ENCODE measurements around the gene MAP4K2. TPM values are rescaled to one million over a fixed set of nuclear protein-coding genes. Genes with fewer than 3 reads are reported as not detected.

MAP4K2 gene
- total RNA-seq, 4 donors from 2014 or later = 4.3 to 14.8 (median 6.2) TPM

GRCh38 chr11:64786308-64786707, 16.7 kb downstream of the MAP4K2 start:
- TF ChIP-seq CTCF (IDR thresholded peaks at IDR 0.05 in 4 of 5, conservative IDR thresholded peaks at IDR 0.05 in 1 of 5) = no peak
- TF ChIP-seq POLR2A (IDR thresholded peaks at IDR 0.05) = no peak
- H3K9me3 ChIP-seq = no peaks in the 10 kb centered on the region
- no peaks in the 10 kb centered on the region for H3K27me3 ChIP-seq
- peaks cover 0 to 6% of the 10 kb centered on the region in 2 donors for H3K36me3 ChIP-seq
- intact Hi-C loops (cut with DNase I; ENCODE audit: low total_unique reads) (no loop called here), in situ Hi-C loops (cut with MboI; ENCODE audit: low sequenced_read_pairs in 4 of 4) (no loop called here)
- ATAC-seq (no peak), DNase-seq (no peak)
- H3K27ac ChIP-seq = no peak overlapping the region
- no peak overlapping the region for H3K4me3 ChIP-seq
- H3K4me1 ChIP-seq = no peaks in the 10 kb centered on the region

GRCh38 chr11:64784813-64785581, 18.0 kb downstream of the MAP4K2 start:
- intact Hi-C loops (cut with DNase I; ENCODE audit: low total_unique reads) (no loop called here), in situ Hi-C loops (cut with MboI; ENCODE audit: low sequenced_read_pairs in 4 of 4) (no loop called here)
- Histone ChIP-seq H3K4me1 (no peaks in the 10 kb centered on the region), H3K36me3 (peaks cover 0 to 6% of the 10 kb centered on the region in 2 donors), H3K4me3 (no peak overlapping the region), H3K27ac (no peak overlapping the region), H3K9me3 (no peaks in the 10 kb centered on the region), H3K27me3 (no peaks in the 10 kb centered on the region)
- DNase-seq = no peak
- TF ChIP-seq CTCF (IDR thresholded peaks at IDR 0.05 in 4 of 5, conservative IDR thresholded peaks at IDR 0.05 in 1 of 5) (no peak), POLR2A (IDR thresholded peaks at IDR 0.05) (no peak)
- no peak for ATAC-seq

- peak; percentile 86 to 93 for ATAC-seq
- H3K9me3 ChIP-seq = no peaks in the 10 kb centered on the region
- in situ Hi-C loops (cut with MboI; ENCODE audit: low sequenced_read_pairs in 4 of 4) = no loop called here
- TF ChIP-seq POLR2A (IDR thresholded peaks at IDR 0.05) (peak; percentile 92 to 95), CTCF (IDR thresholded peaks at IDR 0.05 in 4 of 5, conservative IDR thresholded peaks at IDR 0.05 in 1 of 5) (peak in 1 of 5 experiments; percentile 34)
- peak; percentile 99 to 100 for DNase-seq
- H3K27me3 ChIP-seq = no peaks in the 10 kb centered on the region
- peaks cover 3 to 32% of the 10 kb centered on the region in 2 donors for H3K36me3 ChIP-seq
- H3K27ac ChIP-seq = peak within 1 kb of the TSS; percentile 98 to 100 (median 98)
- intact Hi-C loops (cut with DNase I; ENCODE audit: low total_unique reads) = loop anchor here (1.0 to 5.0 kb wide), 2 partner anchors 25 to 36 kb away; partner anchors contain the start of genes MAP4K2 and RASGRP2
- peaks cover 42 to 43% of the 10 kb centered on the region in 2 donors for H3K4me1 ChIP-seq
- peak within 1 kb of the TSS; percentile 73 to 93 (median 77) for H3K4me3 ChIP-seq
These were observed 24.3 kb downstream of the MAP4K2 start, which contains the start of gene SF1 for GRCh38 chr11:64778473-64779298. Gene SF1 (minus strand): TSS chr11:64778542. CDS start chr11:64778392, 150 bp downstream.

- Histone ChIP-seq H3K4me1 (peaks cover 48% of the 10 kb centered on the region in 2 donors), H3K27me3 (no peaks in the 10 kb centered on the region), H3K27ac (peak overlapping the region; percentile 98 to 100 (median 98)), H3K4me3 (peak overlapping the region; percentile 63 to 93 (median 76)), H3K36me3 (peaks cover 3 to 37% of the 10 kb centered on the region in 2 donors), H3K9me3 (no peaks in the 10 kb centered on the region)
- intact Hi-C loops (cut with DNase I; ENCODE audit: low total_unique reads) (loop anchor here (1.0 to 5.0 kb wide), 2 partner anchors 25 to 36 kb away; partner anchors contain the start of genes MAP4K2 and RASGRP2), in situ Hi-C loops (cut with MboI; ENCODE audit: low sequenced_read_pairs in 4 of 4) (no loop called here)
- ATAC-seq (no peak), DNase-seq (no peak)
- TF ChIP-seq CTCF (IDR thresholded peaks at IDR 0.05 in 4 of 5, conservative IDR thresholded peaks at IDR 0.05 in 1 of 5) (no peak), POLR2A (IDR thresholded peaks at IDR 0.05) (peak in 1 of 2 donors; percentile 92)
These were observed 24.9 kb downstream of the MAP4K2 start for GRCh38 chr11:64778223-64778472.
